ENCODE results near the gene COX19.
"Not testable (repeated sequence)": the region's sequence is repeated elsewhere in the genome, so short reads cannot be mapped to it uniquely, and the experiment has no call there.

The COX19 gene

GRCh38 chr7:960269-960871 lies 15.0 kb downstream of the COX19 start:
- DNase-seq (no peak), ATAC-seq (no peak)

GRCh38 chr7:959740-960139 lies 15.6 kb downstream of the COX19 start:
- not testable (repeated sequence) for DNase-seq, ATAC-seq

GRCh38 chr7:959271-959670 lies 16.1 kb downstream of the COX19 start:
- no peak for ATAC-seq
- DNase-seq: no peak

GRCh38 chr7:958221-959200 lies 16.8 kb downstream of the COX19 start:
- DNase-seq: no peak
- ATAC-seq: no peak

- DNase-seq (no peak), ATAC-seq (no peak)
Observed at GRCh38 chr7:957418-958220, 17.7 kb downstream of the COX19 start.

- no peak for DNase-seq
- no peak for ATAC-seq
Observed at GRCh38 chr7:956031-956430, 19.3 kb downstream of the COX19 start.

- peak; percentile 82 for ATAC-seq
- peak; percentile 76 for DNase-seq
Observed at GRCh38 chr7:954330-955238, 20.8 kb downstream of the COX19 start, which contains the start of gene ADAP1. TSS of gene ADAP1 (minus strand) at chr7:954680. CDS start at chr7:954477, 203 bp downstream.

GRCh38 chr7:953547-954327 lies 21.6 kb downstream of the COX19 start:
- peak; percentile 49 for DNase-seq
- peak; percentile 32 for ATAC-seq

GRCh38 chr7:952548-953441 lies 22.6 kb downstream of the COX19 start:
- DNase-seq (no peak), ATAC-seq (no peak)

- no peak for ATAC-seq
- no peak for DNase-seq
Observed at GRCh38 chr7:951881-952547, 23.3 kb downstream of the COX19 start.

- ATAC-seq (no peak), DNase-seq (no peak)
Observed at GRCh38 chr7:949021-949934, 26.1 kb downstream of the COX19 start.

- DNase-seq: no peak
- ATAC-seq: no peak
Observed at GRCh38 chr7:947391-948210, 27.7 kb downstream of the COX19 start.

- no peak for ATAC-seq
- DNase-seq: no peak
Observed at GRCh38 chr7:946256-946996, 28.9 kb downstream of the COX19 start.

- DNase-seq (no peak), ATAC-seq (no peak)
Observed at GRCh38 chr7:945556-946255, 29.6 kb downstream of the COX19 start.

- ATAC-seq: no peak
- DNase-seq: no peak
Observed at GRCh38 chr7:945147-945555, 30.2 kb downstream of the COX19 start.

- DNase-seq (no peak), ATAC-seq (no peak)
Observed at GRCh38 chr7:944744-945143, 30.6 kb downstream of the COX19 start.
